Ramos (cell line): ENCODE measurements around the gene SORD.
"Not testable (repeated sequence)": the region's sequence is repeated elsewhere in the genome, so short reads cannot be mapped to it uniquely, and the experiment has no call there.

Source experiments
- in situ Hi-C: fragments of 300-500 bp; cut with MboI; formaldehyde crosslinking; loops from one replicate; pipeline ENCODE4 v1.14.3; 2022; ENCODE audit warnings: low sequenced_read_pairs; ENCODE audit not compliant: unreplicated experiment

SORD gene

GRCh38 chr15:45023659-45024225 lies 747 bp downstream of the SORD start:
- in situ Hi-C loops = no loop called here

- in situ Hi-C loops = not testable (repeated sequence)
These were observed 1.7 kb downstream of the SORD start for GRCh38 chr15:45024649-45025048.

- in situ Hi-C loops = not testable (repeated sequence)
These were observed 2.6 kb downstream of the SORD start for GRCh38 chr15:45025627-45026026.

GRCh38 chr15:45026651-45027190 lies 3.7 kb downstream of the SORD start:
- in situ Hi-C loops = no loop called here

GRCh38 chr15:45027220-45027619 lies 4.2 kb downstream of the SORD start:
- in situ Hi-C loops = no loop called here

GRCh38 chr15:45030743-45031142 lies 7.7 kb downstream of the SORD start:
- in situ Hi-C loops = loop anchor here (10.0 kb wide), 1 partner anchor 166 kb away; no protein-coding TSS in a partner anchor

GRCh38 chr15:45031522-45032028 lies 8.6 kb downstream of the SORD start:
- in situ Hi-C loops = loop anchor here (10.0 kb wide), 1 partner anchor 167 kb away; no protein-coding TSS in a partner anchor

GRCh38 chr15:45032501-45032900 lies 9.5 kb downstream of the SORD start:
- in situ Hi-C loops = loop anchor here (10.0 kb wide), 1 partner anchor 168 kb away; no protein-coding TSS in a partner anchor

GRCh38 chr15:45034087-45034486 lies 11.1 kb downstream of the SORD start:
- in situ Hi-C loops = loop anchor here (10.0 kb wide), 1 partner anchor 169 kb away; no protein-coding TSS in a partner anchor

- in situ Hi-C loops = loop anchor here (10.0 kb wide), 1 partner anchor 170 kb away; no protein-coding TSS in a partner anchor
These were observed 11.8 kb downstream of the SORD start for GRCh38 chr15:45034600-45035375.

- in situ Hi-C loops = loop anchor here (10.0 kb wide), 1 partner anchor 172 kb away; no protein-coding TSS in a partner anchor
These were observed 14.1 kb downstream of the SORD start for GRCh38 chr15:45036812-45037781.

- in situ Hi-C loops = loop anchor here (10.0 kb wide), 1 partner anchor 173 kb away; no protein-coding TSS in a partner anchor
These were observed 14.9 kb downstream of the SORD start for GRCh38 chr15:45037936-45038335.

- in situ Hi-C loops = not testable (repeated sequence)
These were observed 17.4 kb downstream of the SORD start for GRCh38 chr15:45040396-45040795.

- in situ Hi-C loops = not testable (repeated sequence)
These were observed 18.5 kb downstream of the SORD start for GRCh38 chr15:45041538-45041937.

- in situ Hi-C loops = not testable (repeated sequence)
These were observed 19.9 kb downstream of the SORD start for GRCh38 chr15:45042859-45043258.

GRCh38 chr15:45044270-45044669 lies 21.3 kb downstream of the SORD start:
- in situ Hi-C loops = not testable (repeated sequence)

GRCh38 chr15:45048449-45048793 lies 25.4 kb downstream of the SORD start:
- in situ Hi-C loops = not testable (repeated sequence)

- in situ Hi-C loops = no loop called here
These were observed 26.0 kb downstream of the SORD start for GRCh38 chr15:45048794-45049631.

- in situ Hi-C loops = no loop called here
These were observed 27.6 kb downstream of the SORD start for GRCh38 chr15:45050587-45050986.
